SKM-1 treated with dmso at 0.1 percent for 144 hours (cell line): ENCODE measurements around the gene COL23A1.
"Not testable (repeated sequence)": the region's sequence is repeated elsewhere in the genome, so short reads cannot be mapped to it uniquely, and the experiment has no call there.

ENCODE experiments used
- DNase-seq: peaks from one replicate; lab custom pipeline; 2025; ENCODE audit not compliant: unreplicated experiment; lab: John Stamatoyannopoulos, UW

Gene COL23A1

GRCh38 chr5:178312880-178313282, 277.3 kb downstream of the COL23A1 start:
- no peak for DNase-seq

GRCh38 chr5:178310130-178310865, 279.9 kb downstream of the COL23A1 start:
- no peak for DNase-seq

- DNase-seq: no peak
Observed at GRCh38 chr5:178309271-178310013, 280.8 kb downstream of the COL23A1 start.

- DNase-seq: no peak
Observed at GRCh38 chr5:178308541-178309092, 281.6 kb downstream of the COL23A1 start.

- no peak for DNase-seq
Observed at GRCh38 chr5:178307267-178308045, 282.7 kb downstream of the COL23A1 start.

GRCh38 chr5:178306430-178307225, 283.6 kb downstream of the COL23A1 start:
- no peak for DNase-seq

GRCh38 chr5:178305801-178306200, 284.4 kb downstream of the COL23A1 start:
- no peak for DNase-seq

GRCh38 chr5:178304761-178305645, 285.2 kb downstream of the COL23A1 start:
- no peak for DNase-seq

GRCh38 chr5:178304016-178304415, 286.2 kb downstream of the COL23A1 start:
- no peak for DNase-seq

GRCh38 chr5:178302321-178302720, 287.9 kb downstream of the COL23A1 start:
- DNase-seq: not testable (repeated sequence)

GRCh38 chr5:178301641-178302040, 288.6 kb downstream of the COL23A1 start:
- no peak for DNase-seq

GRCh38 chr5:178298283-178298807, 291.8 kb downstream of the COL23A1 start:
- no peak for DNase-seq

- DNase-seq: no peak
Observed at GRCh38 chr5:178297751-178298150, 292.4 kb downstream of the COL23A1 start.

- no peak for DNase-seq
Observed at GRCh38 chr5:178296066-178296465, 294.1 kb downstream of the COL23A1 start.

- no peak for DNase-seq
Observed at GRCh38 chr5:178295589-178295988, 294.6 kb downstream of the COL23A1 start.

- no peak for DNase-seq
Observed at GRCh38 chr5:178293815-178294214, 296.4 kb downstream of the COL23A1 start.

GRCh38 chr5:178293400-178293799, 296.8 kb downstream of the COL23A1 start:
- no peak for DNase-seq

GRCh38 chr5:178292826-178293205, 297.4 kb downstream of the COL23A1 start:
- no peak for DNase-seq
